ENCODE results near the gene TNFRSF13B. TPM values are rescaled to one million over a fixed set of nuclear protein-coding genes. Genes with fewer than 3 reads are reported as not detected.

TNFRSF13B gene
- total RNA-seq (2022; extraction: Qiagen RNA extraction) = not detected in 5 replicates

GRCh38 chr17:16971458-16972338 lies at the start of gene TNFRSF13B:
TNFRSF13B (minus strand) TSS chr17:16972118; CDS start chr17:16972075, 43 bp downstream.

Other genes with a start within 250 kb of the TNFRSF13B start
- 229 to 363 TPM (median 316 TPM) in 5 replicates for gene MPRIP, start 70.3 kb upstream of the TNFRSF13B start, total RNA-seq (2022; extraction: Qiagen RNA extraction)
- gene PLD6, start 234.2 kb upstream of the TNFRSF13B start, total RNA-seq (2022; extraction: Qiagen RNA extraction) = 5.0 to 6.7 TPM (median 5.8 TPM) in 5 replicates